Right lobe of liver (tissue), 6 donors: ENCODE measurements around the gene CAPN13. TPM values are rescaled to one million over a fixed set of nuclear protein-coding genes. Genes with fewer than 3 reads are reported as not detected.

Source experiments
- ATAC-seq, 4 donors: fragments of 200-7000 bp; cut with Tn5 transposase; one replicate each; pipeline ENCODE4 v1.9.1; 2020; ENCODE audit warnings: mild to moderate bottlenecking in 4 of 4, moderate library complexity in 4 of 4
- DNase-seq, 3 donors: peaks; one replicate each; pipeline ENCODE4 v3.0.0-alpha.2; 2020
- H3K27ac ChIP-seq, 3 donors: fragments of 200-600 bp; one replicate each; pipeline ENCODE4 v1.8.0; 2022
- H3K27me3 ChIP-seq, 2 donors: fragments of 200-600 bp; one replicate each; pipeline ENCODE4 v1.8.0; 2022
- H3K36me3 ChIP-seq, 4 donors: fragments of 200-600 bp; sonication (generic) in 1 of 4; one replicate each; pipeline versions ENCODE4 v1.5.1 to v1.8.0; 2017 to 2022; ENCODE audit warnings: control low read depth in 1 of 4
- H3K4me1 ChIP-seq, 4 donors: fragments of 200-600 bp; sonication (generic) in 1 of 4; one replicate each; pipeline versions ENCODE4 v1.5.1 to v1.8.0; 2017 to 2022; ENCODE audit warnings: control low read depth in 1 of 4
- H3K4me3 ChIP-seq, 3 donors: fragments of 200-600 bp; one replicate each; pipeline ENCODE4 v1.8.0; 2022
- H3K9me3 ChIP-seq, 4 donors: fragments of 200-600 bp; sonication (generic) in 1 of 4; one replicate each; pipeline versions ENCODE4 v1.5.1 to v1.8.0; 2017 to 2022; ENCODE audit warnings: control low read depth in 1 of 4
- POLR2A ChIP-seq: fragments of 450-650 bp; IDR thresholded peaks from one replicate; pipeline ENCODE4 v1.6.1; 2017; ENCODE audit warnings: antibody characterized with exemption, mild to moderate bottlenecking
- WGBS: methylation state at CpG from one replicate; pipeline ENCODE4 v1.1.6; 2018; ENCODE audit warnings: low coverage, low lambda C conversion rate; ENCODE audit not compliant: insufficient coverage; ENCODE audit errors: missing lambda C conversion rate; 5-methylcytosine and 5-hydroxymethylcytosine counted together
- intact Hi-C, 2 donors: fragments of 100-400 bp; cut with DNase I; formaldehyde crosslinking; loops; one replicate each; pipeline versions ENCODE4 v1.11.2 to v1.14.1; 2022
- total RNA-seq, 6 experiments: library from RNA; depleted of rRNA in 2 of 6; stranded (reverse); fragments of >200 nt in 2 of 6; fragmentation: NEBNext Ultra II Directional in 3 of 6; extraction: Animal tissue kit (Norgen Biotek cat#: 25700) in 3 of 6; gene quantifications; one replicate each; pipeline versions ENCODE4 v1.1.0 to v1.2.4, GENCODE V29; 2016 to 2023
- TF ChIP-seq, protein P1 (sequence below), 4 donors: fragments of 200-600 bp in 3 of 4; fragments of 450-650 bp in 1 of 4; IDR thresholded peaks; one replicate each; pipeline versions ENCODE4 v1.5.1 to v1.8.0; 2016 to 2022; ENCODE audit warnings: antibody characterized with exemption in 4 of 4, mild to moderate bottlenecking in 2 of 4
- donor health status: DM: no; HTN: yes; CAD: no.
- donor health status: DM: no; HTN: no; CAD: no.
- donor health status: DM: no; HTN: no; CAD: no.
- donor health status: DM: no; HTN: yes; CAD: no.
- donor health status: DM: no; HTN: yes; CAD: no.

CAPN13 gene
- total RNA-seq, 6 experiments from 2014 or later: 0.09 to 3.8 (median 1.00) TPM; not detected in 2

DNA sequence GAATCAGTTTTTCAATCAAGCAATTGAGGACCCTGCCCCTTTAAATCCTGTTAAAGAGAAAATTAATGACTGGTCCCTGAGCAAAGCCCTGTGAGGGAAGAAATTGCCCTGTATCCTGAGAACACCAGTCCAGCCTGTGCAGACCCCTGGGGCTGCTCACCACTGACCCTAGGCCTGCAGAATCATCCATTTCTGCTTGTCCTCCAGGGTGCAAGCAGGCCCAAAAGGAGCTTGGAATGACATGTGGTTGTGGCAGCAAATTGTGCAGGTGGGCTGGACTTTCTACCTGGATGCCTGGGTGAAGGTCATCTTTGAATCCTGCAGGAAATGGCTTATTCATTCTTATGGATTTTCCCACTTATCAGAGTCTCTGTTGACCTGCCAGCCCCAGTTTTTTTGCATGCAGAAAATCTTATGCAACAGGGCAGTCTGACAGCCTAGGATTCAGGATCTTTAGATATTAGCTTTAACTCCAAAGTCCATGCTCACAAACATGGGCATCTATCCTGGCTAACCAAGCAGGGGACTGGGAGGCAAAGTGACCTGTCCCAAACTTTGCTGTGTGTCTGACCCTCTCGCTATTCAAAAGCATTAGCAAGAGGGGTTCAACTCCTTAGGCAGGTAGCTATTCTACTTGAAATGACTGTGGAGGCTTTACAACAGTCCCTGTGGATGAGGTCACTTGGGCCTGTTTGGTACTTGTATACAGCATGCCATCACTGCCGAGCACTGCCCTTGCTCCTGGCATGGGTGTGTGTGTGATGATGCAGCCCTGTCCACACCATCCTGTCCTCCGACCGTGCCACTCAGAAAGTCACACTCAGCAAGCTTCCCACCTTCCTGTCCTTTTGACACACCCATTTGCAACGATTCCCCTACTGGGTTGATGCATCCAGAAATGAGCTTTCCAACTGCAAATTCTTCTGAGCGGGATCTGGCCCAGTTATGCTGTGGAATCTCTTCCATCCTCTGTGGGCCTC lies 85.3 kb downstream of the CAPN13 start:
- Histone ChIP-seq H3K27ac (no peak overlapping the region), H3K36me3 (no peaks in the 10 kb centered on the region), H3K27me3 (no peaks in the 10 kb centered on the region), H3K9me3 (no peaks in the 10 kb centered on the region), H3K4me3 (no peak overlapping the region), H3K4me1 (peaks cover 0 to 13% (median 0%) of the 10 kb centered on the region in 4 donors)
- intact Hi-C loops: loop anchor here in 1 of 2 donors (10.0 kb wide), 1 partner anchor 613 kb away; no protein-coding TSS in a partner anchor
- DNase-seq (peak in 1 of 3 donors; percentile 51), ATAC-seq (peak; percentile 87 to 94 (median 90))
- WGBS: 45% methylated on average over 2 of the region's 6 CpGs
- TF ChIP-seq POLR2A: no peak
- TF ChIP-seq, protein P1, sequence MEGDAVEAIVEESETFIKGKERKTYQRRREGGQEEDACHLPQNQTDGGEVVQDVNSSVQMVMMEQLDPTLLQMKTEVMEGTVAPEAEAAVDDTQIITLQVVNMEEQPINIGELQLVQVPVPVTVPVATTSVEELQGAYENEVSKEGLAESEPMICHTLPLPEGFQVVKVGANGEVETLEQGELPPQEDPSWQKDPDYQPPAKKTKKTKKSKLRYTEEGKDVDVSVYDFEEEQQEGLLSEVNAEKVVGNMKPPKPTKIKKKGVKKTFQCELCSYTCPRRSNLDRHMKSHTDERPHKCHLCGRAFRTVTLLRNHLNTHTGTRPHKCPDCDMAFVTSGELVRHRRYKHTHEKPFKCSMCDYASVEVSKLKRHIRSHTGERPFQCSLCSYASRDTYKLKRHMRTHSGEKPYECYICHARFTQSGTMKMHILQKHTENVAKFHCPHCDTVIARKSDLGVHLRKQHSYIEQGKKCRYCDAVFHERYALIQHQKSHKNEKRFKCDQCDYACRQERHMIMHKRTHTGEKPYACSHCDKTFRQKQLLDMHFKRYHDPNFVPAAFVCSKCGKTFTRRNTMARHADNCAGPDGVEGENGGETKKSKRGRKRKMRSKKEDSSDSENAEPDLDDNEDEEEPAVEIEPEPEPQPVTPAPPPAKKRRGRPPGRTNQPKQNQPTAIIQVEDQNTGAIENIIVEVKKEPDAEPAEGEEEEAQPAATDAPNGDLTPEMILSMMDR (IDR thresholded peaks at IDR 0.05): no peak

DNA sequence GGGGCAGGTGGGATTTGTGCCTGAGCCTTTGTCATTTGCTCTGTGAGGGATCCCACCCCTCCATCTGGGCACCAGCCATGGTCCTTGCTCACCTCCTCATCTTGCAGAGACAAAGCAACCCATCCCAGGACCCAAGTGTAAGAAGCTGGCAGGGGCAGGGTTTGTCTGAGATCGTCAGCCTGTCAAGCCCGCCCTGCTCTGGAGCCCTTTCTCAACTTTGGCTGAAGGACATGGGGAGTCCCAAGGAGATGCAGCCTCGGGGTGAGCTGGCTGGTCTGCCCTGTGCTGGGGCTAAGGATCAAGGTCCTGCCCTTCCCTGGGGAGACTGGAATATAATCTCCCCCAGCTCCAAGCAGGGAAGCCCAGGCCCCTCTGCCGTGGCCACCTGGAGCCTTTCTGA lies 86.0 kb downstream of the CAPN13 start:
- intact Hi-C loops: loop anchor here in 1 of 2 donors (10.0 kb wide), 1 partner anchor 614 kb away; no protein-coding TSS in a partner anchor
- no peaks in the 10 kb centered on the region for H3K9me3 ChIP-seq
- no peaks in the 10 kb centered on the region for H3K36me3 ChIP-seq
- H3K27me3 ChIP-seq: no peaks in the 10 kb centered on the region
- H3K4me1 ChIP-seq: peaks cover 0 to 13% (median 0%) of the 10 kb centered on the region in 4 donors
- peak in 1 of 3 donors; percentile 36 for DNase-seq
- WGBS: no CpG with 5 or more reads among the region's 4 CpGs
- no peak overlapping the region for H3K4me3 ChIP-seq
- H3K27ac ChIP-seq: no peak overlapping the region
- peak in 1 of 4 donors; percentile 22 for ATAC-seq
- TF ChIP-seq POLR2A: no peak
- TF ChIP-seq, protein P1 (IDR thresholded peaks at IDR 0.05): no peak

DNA sequence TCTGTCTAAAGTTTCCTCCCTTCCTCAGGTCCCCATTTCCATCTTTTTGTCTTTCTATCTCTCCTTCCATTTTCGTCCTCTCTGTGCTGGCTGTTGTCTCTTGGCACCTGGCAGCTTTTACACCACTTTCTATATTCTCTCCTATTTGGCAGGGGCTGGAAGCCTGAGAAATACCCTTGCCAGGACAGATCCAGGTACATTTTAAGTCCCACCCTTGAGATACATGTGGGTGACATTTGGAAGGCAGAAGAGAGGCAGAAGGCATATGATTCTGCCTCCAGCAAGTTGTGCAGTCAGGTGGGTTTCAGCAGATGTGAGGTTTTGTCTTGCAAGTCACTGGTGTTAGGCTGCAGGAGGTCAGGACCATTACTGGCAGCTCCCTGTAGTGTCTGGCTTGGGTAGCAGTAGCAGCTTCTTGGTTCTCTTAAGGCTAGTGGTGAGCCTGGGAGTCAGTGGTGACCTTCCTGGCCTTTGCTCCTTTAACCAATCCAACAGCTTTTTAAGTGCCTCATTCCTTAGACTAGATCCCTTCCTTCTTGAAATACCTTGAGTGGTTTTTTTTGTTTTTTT lies 90.1 kb downstream of the CAPN13 start:
- no peak for ATAC-seq
- no peaks in the 10 kb centered on the region for H3K27me3 ChIP-seq
- intact Hi-C loops: loop anchor here in 1 of 2 donors (10.0 kb wide), 2 partner anchors 148 to 458 kb away; no protein-coding TSS in a partner anchor
- DNase-seq: peak in 1 of 3 donors; percentile 14
- TF ChIP-seq POLR2A: no peak
- TF ChIP-seq, protein P1 (IDR thresholded peaks at IDR 0.05): no peak
- H3K36me3 ChIP-seq: no peaks in the 10 kb centered on the region
- H3K9me3 ChIP-seq: no peaks in the 10 kb centered on the region
- WGBS: 60% methylated on average over 1 of the region's 1 CpG
- no peak overlapping the region for H3K4me3 ChIP-seq
- H3K27ac ChIP-seq: no peak overlapping the region
- H3K4me1 ChIP-seq: peaks cover 0 to 9% (median 0%) of the 10 kb centered on the region in 4 donors

DNA sequence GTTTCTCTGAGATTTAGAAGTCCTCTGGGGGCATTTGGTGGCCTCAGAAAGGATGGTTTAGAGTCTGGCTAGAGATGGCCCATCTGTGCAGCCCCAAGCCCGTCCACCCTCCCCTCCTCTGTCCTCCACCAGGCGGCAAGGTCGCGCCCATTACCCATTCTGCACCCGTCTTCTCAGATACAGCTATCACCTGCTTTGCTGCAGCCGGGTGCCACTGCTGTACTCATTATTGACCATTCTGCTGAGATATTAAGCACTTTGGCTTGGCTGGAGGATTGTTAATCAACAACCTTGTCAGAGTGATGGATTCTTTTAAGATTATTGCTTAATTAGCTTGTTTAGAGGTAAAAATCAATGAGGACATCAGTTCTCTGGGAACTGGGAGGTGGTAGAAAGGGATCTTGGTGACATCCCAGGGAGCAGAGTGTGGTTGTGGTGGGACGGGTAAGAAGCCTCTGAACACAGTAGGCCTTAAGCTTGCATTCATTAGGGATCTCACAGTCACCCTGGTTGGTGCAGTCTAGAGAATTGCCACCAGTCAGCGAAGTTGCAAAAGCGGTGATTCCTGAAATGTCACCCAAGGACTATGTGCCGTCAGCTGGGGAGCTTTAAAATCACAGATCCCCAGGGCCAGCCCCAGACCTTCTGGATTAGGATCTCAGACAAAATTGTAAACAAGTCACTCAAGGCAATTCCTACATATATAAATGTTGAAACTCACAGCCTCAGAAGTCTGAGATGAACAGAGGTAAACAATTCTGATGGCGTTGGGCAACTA lies 90.9 kb downstream of the CAPN13 start:
- no peak for TF ChIP-seq POLR2A
- TF ChIP-seq, protein P1 (IDR thresholded peaks at IDR 0.05): no peak
- intact Hi-C loops: loop anchor here in 1 of 2 donors (10.0 kb wide), 2 partner anchors 148 to 458 kb away; no protein-coding TSS in a partner anchor
- Histone ChIP-seq H3K4me3 (no peak overlapping the region), H3K27ac (no peak overlapping the region), H3K4me1 (peaks cover 0 to under 1% (median 0%) of the 10 kb centered on the region in 4 donors), H3K9me3 (no peaks in the 10 kb centered on the region), H3K27me3 (no peaks in the 10 kb centered on the region), H3K36me3 (no peaks in the 10 kb centered on the region)
- DNase-seq: peak in 1 of 3 donors; percentile 35
- peak in 1 of 4 donors; percentile 30 for ATAC-seq
- WGBS: 49% methylated on average over 8 of the region's 11 CpGs
